HG02623 (cell line): ENCODE results near the gene NCKAP5.
"Not testable (repeated sequence)": the region's sequence is repeated elsewhere in the genome, so short reads cannot be mapped to it uniquely, and the experiment has no call there.

Experiments used
- ATAC-seq: cut with Tn5 transposase; IDR thresholded peaks from one replicate; pipeline ENCODE4 v1.9.1; 2021; ENCODE audit warnings: moderate library complexity; ENCODE audit not compliant: unreplicated experiment

The NCKAP5 gene

GRCh38 chr2:132701810-132702209 is 866.5 kb downstream of the NCKAP5 start:
- ATAC-seq: no peak

GRCh38 chr2:132699802-132700201 is 868.5 kb downstream of the NCKAP5 start:
- ATAC-seq: not testable (repeated sequence)

- ATAC-seq: not testable (repeated sequence)
Measured at GRCh38 chr2:132698347-132698746, 869.9 kb downstream of the NCKAP5 start.

- no peak for ATAC-seq
Measured at GRCh38 chr2:132697556-132698205, 870.6 kb downstream of the NCKAP5 start.

GRCh38 chr2:132692816-132693215 is 875.4 kb downstream of the NCKAP5 start:
- ATAC-seq: no peak

- ATAC-seq: no peak
Measured at GRCh38 chr2:132691556-132691955, 876.7 kb downstream of the NCKAP5 start.

- ATAC-seq: no peak
Measured at GRCh38 chr2:132690664-132691303, 877.5 kb downstream of the NCKAP5 start.

- ATAC-seq: no peak
Measured at GRCh38 chr2:132681766-132682165, 886.5 kb downstream of the NCKAP5 start.

GRCh38 chr2:132680544-132680943 is 887.7 kb downstream of the NCKAP5 start:
- ATAC-seq: no peak

- ATAC-seq: no peak
Measured at GRCh38 chr2:132678483-132678882, 889.8 kb downstream of the NCKAP5 start.

- no peak for ATAC-seq
Measured at GRCh38 chr2:132677661-132678060, 890.6 kb downstream of the NCKAP5 start.

- no peak for ATAC-seq
Measured at GRCh38 chr2:132676999-132677398, 891.3 kb downstream of the NCKAP5 start.

- no peak for ATAC-seq
Measured at GRCh38 chr2:132671151-132671835, 897.0 kb downstream of the NCKAP5 start.

GRCh38 chr2:132670496-132671150 is 897.6 kb downstream of the NCKAP5 start:
- no peak for ATAC-seq

GRCh38 chr2:132669908-132670495 is 898.3 kb downstream of the NCKAP5 start, which contains the start of gene LYPD1:
Gene LYPD1, minus strand, starts transcription at chr2:132670205. Its CDS starts 273 bp downstream, at chr2:132669932.
- no peak for ATAC-seq

GRCh38 chr2:132668987-132669907 is 899.0 kb downstream of the NCKAP5 start:
- no peak for ATAC-seq

- no peak for ATAC-seq
Measured at GRCh38 chr2:132668189-132668823, 900.0 kb downstream of the NCKAP5 start.

GRCh38 chr2:132667706-132668105 is 900.6 kb downstream of the NCKAP5 start:
- no peak for ATAC-seq

- no peak for ATAC-seq
Measured at GRCh38 chr2:132665401-132666140, 902.7 kb downstream of the NCKAP5 start.
